ENCODE results near the gene NEAT1. TPM values are rescaled to one million over a fixed set of nuclear protein-coding genes. Genes with fewer than 3 reads are reported as not detected.

NEAT1 gene
- total RNA-seq, 2 donors from 2014 or later: 554 to 555 TPM

GRCh38 chr11:65425971-65426838 lies 3.6 kb downstream of the NEAT1 start:
- Mint-ChIP-seq H3K4me3 (peak overlapping the region; percentile 100), H3K4me1 (peaks cover 72% of the 10 kb centered on the region), H3K36me3 (ENCODE audit: low read depth) (peaks cover 25% of the 10 kb centered on the region), H3K27ac (peak overlapping the region; percentile 100), H3K27me3 (no peaks in the 10 kb centered on the region)
- ATAC-seq (peak; percentile 44), DNase-seq (no peak)
- H3K9me3 ChIP-seq (ENCODE audit: control insufficient read depth, low read length, poor library complexity, severe bottlenecking): peaks cover 2% of the 10 kb centered on the region

GRCh38 chr11:65426839-65427690 lies 4.5 kb downstream of the NEAT1 start:
- Mint-ChIP-seq H3K27me3 (no peaks in the 10 kb centered on the region), H3K27ac (peak overlapping the region; percentile 100), H3K4me3 (peak overlapping the region; percentile 100), H3K4me1 (peaks cover 75% of the 10 kb centered on the region), H3K36me3 (ENCODE audit: low read depth) (peaks cover 25% of the 10 kb centered on the region)
- ATAC-seq (no peak), DNase-seq (no peak)
- H3K9me3 ChIP-seq (ENCODE audit: control insufficient read depth, low read length, poor library complexity, severe bottlenecking): peaks cover 2% of the 10 kb centered on the region

GRCh38 chr11:65427691-65428577 lies 5.3 kb downstream of the NEAT1 start:
- Mint-ChIP-seq H3K4me3 (peak overlapping the region; percentile 100), H3K27ac (peak overlapping the region; percentile 100), H3K36me3 (ENCODE audit: low read depth) (peaks cover 21% of the 10 kb centered on the region), H3K4me1 (peaks cover 74% of the 10 kb centered on the region), H3K27me3 (no peaks in the 10 kb centered on the region)
- peaks cover 2% of the 10 kb centered on the region for H3K9me3 ChIP-seq (ENCODE audit: control insufficient read depth, low read length, poor library complexity, severe bottlenecking)
- ATAC-seq: peak; percentile 3
- no peak for DNase-seq

DNA sequence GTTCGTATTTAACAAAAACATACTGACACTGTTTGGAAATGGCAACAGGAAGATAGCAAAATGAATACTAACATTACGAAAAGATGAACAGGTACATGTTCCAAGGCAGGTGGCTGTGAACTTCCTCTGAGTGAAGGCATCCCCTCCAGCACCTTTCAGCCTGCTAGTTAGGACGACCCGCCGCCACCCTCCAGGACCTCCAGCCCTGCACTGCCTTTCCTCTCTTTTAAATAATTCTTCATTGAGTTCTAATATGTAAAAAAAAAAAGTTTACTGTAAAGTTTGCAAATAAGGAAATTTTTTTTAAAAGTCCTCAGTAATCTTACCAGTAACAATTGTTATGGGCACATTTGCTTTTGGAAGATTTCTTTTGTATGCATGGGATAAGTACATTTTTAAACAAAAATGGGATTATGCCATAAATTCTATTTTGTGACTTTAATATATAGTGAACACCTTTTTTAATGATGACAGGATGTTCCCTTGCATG lies 6.0 kb downstream of the NEAT1 start:
- peak overlapping the region; percentile 100 for H3K4me3 Mint-ChIP-seq
- peak overlapping the region; percentile 100 for H3K27ac Mint-ChIP-seq
- DNase-seq (no peak), ATAC-seq (no peak)
- peaks cover 76% of the 10 kb centered on the region for H3K4me1 Mint-ChIP-seq
- H3K36me3 Mint-ChIP-seq (ENCODE audit: low read depth): peaks cover 17% of the 10 kb centered on the region
- H3K9me3 ChIP-seq (ENCODE audit: control insufficient read depth, low read length, poor library complexity, severe bottlenecking): peaks cover 2% of the 10 kb centered on the region
- H3K27me3 Mint-ChIP-seq: no peaks in the 10 kb centered on the region

GRCh38 chr11:65429068-65429681 lies 6.6 kb downstream of the NEAT1 start:
- no peak for DNase-seq
- H3K36me3 Mint-ChIP-seq (ENCODE audit: low read depth): peaks cover 14% of the 10 kb centered on the region
- ATAC-seq: no peak
- no peaks in the 10 kb centered on the region for H3K27me3 Mint-ChIP-seq
- H3K9me3 ChIP-seq (ENCODE audit: control insufficient read depth, low read length, poor library complexity, severe bottlenecking): peaks cover 2% of the 10 kb centered on the region
- H3K4me1 Mint-ChIP-seq: peaks cover 73% of the 10 kb centered on the region
- H3K4me3 Mint-ChIP-seq: peak overlapping the region; percentile 92
- peak overlapping the region; percentile 100 for H3K27ac Mint-ChIP-seq

DNA sequence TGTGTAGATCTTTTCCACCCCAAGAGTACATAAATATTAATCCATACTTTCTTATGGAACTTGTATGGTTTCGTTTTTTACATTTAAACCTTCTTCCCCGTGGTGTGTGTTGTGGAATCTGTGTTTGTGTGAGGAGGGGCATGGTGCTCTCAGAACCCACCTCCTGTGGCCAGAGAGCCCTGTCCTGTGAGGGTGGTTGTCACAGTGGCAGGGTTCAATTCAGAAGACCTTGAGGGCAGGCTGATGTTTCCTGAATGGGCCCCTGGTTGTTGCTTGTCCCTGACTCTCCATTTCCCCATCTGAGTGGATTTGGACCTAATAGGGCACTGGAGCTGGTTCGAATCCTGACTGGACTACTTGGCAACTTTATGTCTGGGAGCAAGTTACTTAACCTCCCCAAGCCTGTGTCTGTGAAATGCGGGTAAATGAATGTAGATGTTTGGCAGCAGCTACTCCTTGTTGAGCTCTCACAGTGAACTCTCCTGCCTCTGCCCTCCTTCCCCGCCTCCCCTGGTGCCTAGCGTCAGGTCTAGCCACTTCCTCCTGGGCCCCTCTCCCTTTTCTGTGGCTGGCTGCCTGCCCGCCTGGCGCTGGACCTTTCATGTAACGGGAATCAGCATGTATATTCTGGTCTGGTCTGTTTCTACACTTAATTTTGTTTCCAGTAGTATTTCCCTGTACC lies 7.3 kb downstream of the NEAT1 start:
- DNase-seq: no peak
- H3K4me1 Mint-ChIP-seq: peaks cover 70% of the 10 kb centered on the region
- ATAC-seq: no peak
- H3K27ac Mint-ChIP-seq: peak overlapping the region; percentile 100
- H3K36me3 Mint-ChIP-seq (ENCODE audit: low read depth): peaks cover 9% of the 10 kb centered on the region
- H3K27me3 Mint-ChIP-seq: no peaks in the 10 kb centered on the region
- H3K4me3 Mint-ChIP-seq: peak overlapping the region; percentile 92
- peaks cover under 1% of the 10 kb centered on the region for H3K9me3 ChIP-seq (ENCODE audit: control insufficient read depth, low read length, poor library complexity, severe bottlenecking)

DNA sequence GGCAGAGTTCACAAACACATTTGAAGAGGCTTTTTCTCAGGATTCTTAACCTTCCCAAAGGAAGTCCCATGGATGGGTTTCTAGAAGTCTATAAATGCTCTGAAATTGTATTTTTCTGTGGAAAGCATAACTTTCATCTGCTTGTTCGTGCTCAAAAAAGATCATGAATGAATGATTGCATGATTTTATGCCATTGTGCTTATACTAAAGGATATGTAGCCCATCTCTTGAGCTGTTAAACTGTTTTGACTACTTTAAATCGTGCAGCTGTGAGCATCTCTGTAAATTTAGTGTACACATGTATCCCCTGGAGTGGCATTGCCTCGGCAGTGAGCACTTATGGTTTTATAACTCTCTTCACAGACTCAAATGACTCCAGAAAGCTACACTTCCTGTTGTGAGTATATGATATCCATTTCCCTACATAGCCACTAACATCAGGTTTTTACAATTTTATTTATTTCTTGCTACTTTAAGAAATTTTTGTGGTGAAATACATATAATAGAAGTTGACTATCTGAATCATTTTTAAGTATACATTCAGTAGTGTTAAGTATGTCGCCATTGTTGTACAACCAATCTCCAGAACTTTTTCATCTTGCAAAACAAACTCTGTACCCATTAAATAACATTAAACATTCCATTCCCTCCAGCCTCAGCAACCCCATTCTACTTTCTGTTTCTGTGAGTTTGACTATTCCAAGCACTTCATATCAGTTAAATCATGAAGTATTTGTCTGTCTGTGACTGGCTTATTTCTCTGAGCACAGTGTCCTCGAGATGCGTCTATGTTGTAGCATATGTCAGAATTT lies 8.0 kb downstream of the NEAT1 start:
- peak overlapping the region; percentile 92 for H3K4me3 Mint-ChIP-seq
- DNase-seq: no peak
- no peaks in the 10 kb centered on the region for H3K27me3 Mint-ChIP-seq
- H3K9me3 ChIP-seq (ENCODE audit: control insufficient read depth, low read length, poor library complexity, severe bottlenecking): no peaks in the 10 kb centered on the region
- H3K36me3 Mint-ChIP-seq (ENCODE audit: low read depth): peaks cover 4% of the 10 kb centered on the region
- peak; percentile 3 for ATAC-seq
- peak overlapping the region; percentile 100 for H3K27ac Mint-ChIP-seq
- peaks cover 70% of the 10 kb centered on the region for H3K4me1 Mint-ChIP-seq

DNA sequence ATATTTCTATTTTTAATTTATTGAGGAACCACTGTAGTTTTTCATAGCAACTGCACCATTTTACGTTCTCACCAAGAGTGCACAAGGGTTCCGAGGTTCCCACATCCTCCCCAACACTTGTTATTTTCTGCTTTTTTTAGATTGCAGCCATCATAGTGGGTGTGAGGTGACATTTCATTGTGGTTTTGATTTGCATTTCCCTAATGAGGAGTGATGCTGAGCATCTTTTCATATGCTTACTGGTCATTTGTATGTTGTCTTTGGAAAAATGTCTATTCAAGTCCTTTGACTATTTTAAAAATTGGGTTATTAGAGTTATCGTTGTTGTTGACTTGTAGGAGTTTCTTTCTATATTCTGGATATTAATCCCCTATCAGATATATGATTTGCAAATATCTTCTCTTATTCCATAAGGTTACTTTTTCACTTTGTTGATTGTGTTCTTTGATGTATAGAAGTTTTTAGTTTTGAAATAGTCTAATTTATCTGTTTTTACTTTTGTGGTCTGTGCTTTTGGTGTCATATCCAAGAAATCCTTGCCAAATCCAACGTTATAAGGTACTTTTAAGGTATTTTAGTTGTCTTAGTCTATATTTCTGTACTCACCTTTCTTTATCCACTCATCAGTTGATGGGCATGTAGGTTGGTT lies 9.0 kb downstream of the NEAT1 start:
- H3K4me3 Mint-ChIP-seq: peak overlapping the region; percentile 63
- no peaks in the 10 kb centered on the region for H3K36me3 Mint-ChIP-seq (ENCODE audit: low read depth)
- H3K4me1 Mint-ChIP-seq: peaks cover 70% of the 10 kb centered on the region
- H3K9me3 ChIP-seq (ENCODE audit: control insufficient read depth, low read length, poor library complexity, severe bottlenecking): no peaks in the 10 kb centered on the region
- ATAC-seq: peak; percentile 46
- H3K27me3 Mint-ChIP-seq: no peaks in the 10 kb centered on the region
- peak overlapping the region; percentile 100 for H3K27ac Mint-ChIP-seq
- DNase-seq: no peak

- peak overlapping the region; percentile 100 for H3K27ac Mint-ChIP-seq
- ATAC-seq: no peak
- DNase-seq: no peak
- H3K36me3 Mint-ChIP-seq (ENCODE audit: low read depth): no peaks in the 10 kb centered on the region
- peak overlapping the region; percentile 63 for H3K4me3 Mint-ChIP-seq
- H3K4me1 Mint-ChIP-seq: peaks cover 65% of the 10 kb centered on the region
- no peaks in the 10 kb centered on the region for H3K27me3 Mint-ChIP-seq
- no peaks in the 10 kb centered on the region for H3K9me3 ChIP-seq (ENCODE audit: control insufficient read depth, low read length, poor library complexity, severe bottlenecking)
Measured at GRCh38 chr11:65432100-65432650, 9.6 kb downstream of the NEAT1 start.

DNA sequence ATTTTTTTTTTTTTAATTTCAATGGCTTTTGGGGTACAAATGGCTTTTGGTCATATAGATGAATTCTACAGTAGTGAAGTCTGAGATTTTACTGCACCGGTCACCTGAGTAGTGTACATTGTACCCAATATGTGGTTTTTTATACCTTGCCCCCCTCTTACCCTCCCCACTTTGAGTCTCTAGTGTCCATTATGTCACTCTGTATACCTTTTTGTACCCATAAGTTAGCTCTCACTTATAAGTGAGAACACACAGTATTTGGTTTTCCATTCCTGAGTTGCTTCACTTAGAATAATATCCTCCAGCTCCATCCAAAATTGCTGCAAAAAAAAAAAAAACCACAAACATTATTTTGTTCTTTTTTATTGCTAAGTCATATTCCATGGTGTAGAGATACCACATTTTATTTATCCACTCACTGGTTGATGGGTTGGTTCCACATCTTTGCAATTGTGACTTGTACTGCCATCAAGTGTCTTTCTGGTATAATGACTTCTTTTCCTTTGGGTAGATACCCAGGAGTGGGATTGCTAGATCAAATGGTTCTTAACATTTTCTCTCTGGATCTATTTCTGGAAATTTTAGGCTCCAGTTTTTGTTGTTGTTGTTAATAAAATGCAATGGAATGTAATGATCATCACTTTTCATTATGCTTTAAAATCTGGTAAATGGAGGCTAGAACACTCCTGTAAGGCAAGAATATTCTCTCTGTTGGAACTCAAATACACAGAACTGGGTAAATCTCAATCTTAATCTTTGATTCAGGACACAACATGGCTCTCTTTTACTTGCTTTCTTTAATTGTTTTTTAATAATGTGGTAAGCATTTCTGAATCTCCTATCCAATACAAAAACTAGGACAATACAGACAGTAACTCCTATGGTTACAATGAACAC lies 10.3 kb downstream of the NEAT1 start:
- peaks cover 3% of the 10 kb centered on the region for H3K36me3 Mint-ChIP-seq (ENCODE audit: low read depth)
- H3K4me1 Mint-ChIP-seq: peaks cover 63% of the 10 kb centered on the region
- H3K4me3 Mint-ChIP-seq: no peak overlapping the region
- DNase-seq: no peak
- peak overlapping the region; percentile 100 for H3K27ac Mint-ChIP-seq
- no peaks in the 10 kb centered on the region for H3K27me3 Mint-ChIP-seq
- no peaks in the 10 kb centered on the region for H3K9me3 ChIP-seq (ENCODE audit: control insufficient read depth, low read length, poor library complexity, severe bottlenecking)
- peak; percentile 40 for ATAC-seq

Data from T-helper 17 cell (primary cell).